BLaER1 (cell line): Measurements from ENCODE around the gene ANKRD66.
"Not testable (repeated sequence)": the region's sequence is repeated elsewhere in the genome, so short reads cannot be mapped to it uniquely, and the experiment has no call there.

Experiments
- H3K27ac ChIP-seq: shearing (Covaris generic); formaldehyde crosslinking; 2 replicates; pipeline ENCODE4 v1.8.1; 2022
- H3K27me3 ChIP-seq: shearing (Covaris generic); formaldehyde crosslinking; 2 replicates; pipeline ENCODE4 v1.8.1; 2022
- H3K36me3 ChIP-seq: shearing (Covaris generic); formaldehyde crosslinking; 2 replicates; pipeline ENCODE4 v1.8.1; 2022
- H3K4me1 ChIP-seq: shearing (Covaris generic); formaldehyde crosslinking; 2 replicates; pipeline ENCODE4 v1.8.1; 2022
- H3K4me2 ChIP-seq: shearing (Covaris generic); formaldehyde crosslinking; 2 replicates; pipeline ENCODE4 v1.8.1; 2022
- H3K4me3 ChIP-seq: shearing (Covaris generic); formaldehyde crosslinking; 2 replicates; pipeline ENCODE4 v1.8.1; 2022
- H3K9ac ChIP-seq: shearing (Covaris generic); formaldehyde crosslinking; 2 replicates; pipeline ENCODE4 v1.8.1; 2022
- H3K9me3 ChIP-seq: shearing (Covaris generic); formaldehyde crosslinking; 2 replicates; pipeline ENCODE4 v1.8.1; 2022
- H4K20me1 ChIP-seq: shearing (Covaris generic); formaldehyde crosslinking; 2 replicates; pipeline ENCODE4 v1.8.1; 2022
- Cebpa-rat ChIP-seq: shearing (Covaris generic); IDR thresholded peaks from 2 replicates; pipeline ENCODE4 v1.8.1; 2022

The ANKRD66 gene

DNA sequence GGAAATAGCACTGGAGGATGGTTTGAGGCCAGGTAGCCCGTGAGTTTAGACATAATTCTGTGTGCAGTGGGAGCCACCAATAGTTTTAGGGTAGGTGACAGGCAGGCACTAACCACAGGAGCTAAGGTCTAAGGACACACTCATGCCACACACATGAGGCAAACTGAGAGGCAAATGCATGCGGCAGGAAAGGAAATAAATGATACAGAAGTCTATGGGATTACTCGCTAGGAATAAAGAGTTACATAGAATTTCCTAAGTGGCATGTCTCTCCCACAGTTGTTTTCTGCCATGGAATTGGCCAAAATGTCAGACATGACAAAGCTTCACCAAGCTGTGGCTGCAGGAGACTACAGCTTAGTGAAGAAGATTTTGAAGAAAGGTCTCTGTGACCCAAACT is 4.9 kb downstream of the ANKRD66 start:
- no peak overlapping the region for H3K27ac ChIP-seq
- no peak for TF ChIP-seq Cebpa-rat
- no peaks in the 10 kb centered on the region for H3K36me3 ChIP-seq
- no peaks in the 10 kb centered on the region for H3K27me3 ChIP-seq
- no peaks in the 10 kb centered on the region for H3K4me1 ChIP-seq
- H3K4me3 ChIP-seq: no peak overlapping the region
- H4K20me1 ChIP-seq: no peaks in the 10 kb centered on the region
- H3K9me3 ChIP-seq: no peaks in the 10 kb centered on the region
- no peak overlapping the region for H3K4me2 ChIP-seq
- no peak overlapping the region for H3K9ac ChIP-seq

DNA sequence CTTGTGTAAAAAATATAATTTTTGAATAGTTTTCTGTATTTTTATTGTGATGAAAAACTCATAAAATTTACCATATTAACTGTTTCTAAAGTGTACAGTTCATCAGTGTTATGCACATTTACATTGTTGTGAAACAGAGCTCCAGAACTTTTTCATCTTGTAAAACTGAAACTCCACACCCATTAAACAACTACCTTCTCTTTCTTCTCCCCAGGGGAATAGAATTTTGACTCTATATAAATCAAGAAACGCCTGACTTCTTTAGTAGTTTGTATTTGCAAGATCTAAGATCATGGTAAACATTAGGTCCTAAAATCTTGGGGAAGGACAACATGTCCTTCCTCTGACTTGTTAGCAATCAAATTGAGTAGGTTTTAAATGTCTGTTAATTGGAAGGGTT is 9.1 kb downstream of the ANKRD66 start:
- H3K9ac ChIP-seq: no peak overlapping the region
- H3K4me2 ChIP-seq: no peak overlapping the region
- H3K36me3 ChIP-seq: no peaks in the 10 kb centered on the region
- H3K9me3 ChIP-seq: no peaks in the 10 kb centered on the region
- H3K4me3 ChIP-seq: no peak overlapping the region
- H3K27ac ChIP-seq: no peak overlapping the region
- no peaks in the 10 kb centered on the region for H4K20me1 ChIP-seq
- TF ChIP-seq Cebpa-rat: no peak
- H3K4me1 ChIP-seq: no peaks in the 10 kb centered on the region
- H3K27me3 ChIP-seq: no peaks in the 10 kb centered on the region

DNA sequence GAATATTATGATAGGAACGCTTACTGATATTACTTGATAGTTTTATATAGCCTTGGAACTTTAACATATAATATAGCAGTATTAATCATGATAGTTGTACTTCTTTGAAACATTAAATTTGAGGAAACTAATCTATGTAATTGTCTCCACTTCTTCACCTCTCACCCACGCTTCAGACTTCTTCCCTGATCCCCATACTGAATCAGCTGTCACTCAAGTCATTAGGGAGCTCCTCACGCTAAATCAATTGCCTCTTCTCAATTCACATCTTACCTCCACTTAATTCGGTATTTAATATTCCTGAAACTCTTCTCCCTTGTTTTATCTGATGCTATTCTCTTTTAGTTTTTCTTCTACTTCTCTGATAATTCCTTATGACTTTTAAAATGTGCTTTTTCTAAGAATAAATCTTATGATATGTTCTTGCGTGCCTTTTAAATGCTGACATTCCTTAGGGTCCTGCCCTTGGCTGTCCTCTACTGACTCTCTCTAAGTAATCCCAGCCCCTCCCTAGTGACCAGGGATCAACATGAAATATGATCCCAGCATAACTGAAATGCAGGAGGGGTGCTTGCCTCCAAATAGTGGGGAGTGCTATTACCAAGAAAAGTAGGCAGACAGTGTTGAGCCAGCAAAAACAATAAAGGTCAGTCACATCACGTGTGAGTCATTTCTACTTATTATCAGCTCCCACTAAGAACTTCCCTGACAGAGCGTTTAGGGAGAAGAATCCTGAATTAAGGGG is 9.9 kb downstream of the ANKRD66 start:
- H3K4me1 ChIP-seq: no peaks in the 10 kb centered on the region
- no peaks in the 10 kb centered on the region for H3K9me3 ChIP-seq
- no peaks in the 10 kb centered on the region for H3K36me3 ChIP-seq
- no peak overlapping the region for H3K9ac ChIP-seq
- no peak overlapping the region for H3K4me3 ChIP-seq
- no peak for TF ChIP-seq Cebpa-rat
- no peak overlapping the region for H3K4me2 ChIP-seq
- H3K27me3 ChIP-seq: no peaks in the 10 kb centered on the region
- H4K20me1 ChIP-seq: no peaks in the 10 kb centered on the region
- no peak overlapping the region for H3K27ac ChIP-seq

DNA sequence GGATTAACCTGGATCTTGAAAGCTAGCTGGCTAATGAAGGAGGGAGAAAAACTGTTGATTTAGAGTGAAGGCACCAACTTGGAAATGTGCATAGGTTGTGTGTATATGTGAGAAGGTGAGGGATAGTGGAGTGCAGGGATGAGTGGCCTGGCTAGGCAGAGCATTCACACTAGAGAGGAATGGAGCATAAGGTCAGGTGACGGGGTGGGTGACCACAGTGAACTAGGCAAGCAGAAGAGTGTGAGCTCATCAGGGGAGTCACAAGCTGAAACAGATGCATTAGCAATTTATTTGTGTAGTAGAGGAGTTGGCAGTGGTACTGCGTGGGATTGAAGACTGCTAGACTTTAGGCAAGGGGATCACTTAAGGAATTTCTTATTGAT is 10.5 kb downstream of the ANKRD66 start:
- Histone ChIP-seq H3K9me3 (no peaks in the 10 kb centered on the region), H3K27ac (no peak overlapping the region), H3K4me2 (no peak overlapping the region), H3K36me3 (no peaks in the 10 kb centered on the region), H3K4me1 (no peaks in the 10 kb centered on the region), H3K9ac (no peak overlapping the region), H3K27me3 (no peaks in the 10 kb centered on the region), H3K4me3 (no peak overlapping the region), H4K20me1 (no peaks in the 10 kb centered on the region)
- no peak for TF ChIP-seq Cebpa-rat

DNA sequence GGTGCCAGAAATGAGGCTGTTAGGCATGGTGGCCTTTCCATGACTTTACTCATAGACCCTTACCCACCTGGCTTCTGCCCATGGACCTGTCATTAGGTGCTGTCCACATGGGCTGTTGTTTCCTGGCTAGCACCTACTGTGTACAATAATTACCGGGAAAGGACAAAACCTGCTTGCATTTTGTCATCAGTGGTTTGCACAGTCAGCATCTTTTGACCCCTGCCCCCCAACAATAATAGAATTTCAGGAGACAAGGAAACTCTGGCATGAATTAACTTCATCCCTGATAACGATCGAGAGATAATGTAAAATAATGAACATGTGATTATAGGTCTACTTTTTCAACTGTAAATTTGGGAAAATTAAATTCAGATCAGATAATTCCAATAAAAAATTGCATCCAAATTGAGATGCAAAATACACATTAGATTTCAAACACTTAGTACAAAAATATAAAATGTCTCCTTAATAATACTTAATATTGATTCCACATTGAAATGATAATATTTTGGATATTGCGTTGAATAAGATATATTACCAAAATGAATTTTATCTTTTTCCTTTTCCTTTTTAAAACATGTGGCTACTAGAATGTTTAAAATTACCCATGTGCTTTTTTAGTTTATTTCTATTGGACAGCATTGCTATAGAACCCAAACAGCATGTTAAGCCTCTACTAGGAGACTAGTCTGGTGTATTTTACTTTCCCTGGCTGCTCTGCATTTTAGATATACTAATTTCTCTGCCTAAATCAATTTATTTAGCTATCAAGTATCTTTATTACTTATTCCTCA is 12.4 kb downstream of the ANKRD66 start:
- no peak overlapping the region for H3K9ac ChIP-seq
- H4K20me1 ChIP-seq: no peaks in the 10 kb centered on the region
- no peak overlapping the region for H3K4me3 ChIP-seq
- no peaks in the 10 kb centered on the region for H3K4me1 ChIP-seq
- H3K27ac ChIP-seq: no peak overlapping the region
- H3K9me3 ChIP-seq: no peaks in the 10 kb centered on the region
- no peaks in the 10 kb centered on the region for H3K36me3 ChIP-seq
- no peak overlapping the region for H3K4me2 ChIP-seq
- H3K27me3 ChIP-seq: no peaks in the 10 kb centered on the region
- no peak for TF ChIP-seq Cebpa-rat

DNA sequence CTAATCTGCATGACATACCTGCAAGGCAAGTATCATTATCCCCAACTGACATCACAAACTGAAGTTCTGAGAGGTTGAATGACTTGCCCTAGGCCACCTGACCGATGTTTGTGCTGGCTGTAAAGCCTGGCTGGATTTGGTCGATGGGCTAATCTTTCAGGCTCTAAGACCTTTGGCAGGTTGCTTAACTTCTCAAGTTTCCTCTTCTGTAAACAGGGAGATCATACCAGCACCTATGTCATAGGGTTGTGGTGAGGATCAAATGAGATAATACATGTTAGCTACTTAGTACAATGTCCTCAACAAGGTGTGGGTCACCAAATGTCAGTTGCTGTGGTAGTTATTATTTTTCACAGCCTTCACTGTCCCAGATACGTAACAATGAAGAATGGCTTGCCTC is 14.2 kb downstream of the ANKRD66 start:
- Histone ChIP-seq H3K27me3 (no peaks in the 10 kb centered on the region), H3K4me2 (no peak overlapping the region), H4K20me1 (no peaks in the 10 kb centered on the region), H3K4me3 (no peak overlapping the region), H3K9ac (no peak overlapping the region), H3K9me3 (no peaks in the 10 kb centered on the region), H3K27ac (no peak overlapping the region), H3K36me3 (no peaks in the 10 kb centered on the region), H3K4me1 (no peaks in the 10 kb centered on the region)
- TF ChIP-seq Cebpa-rat: no peak

DNA sequence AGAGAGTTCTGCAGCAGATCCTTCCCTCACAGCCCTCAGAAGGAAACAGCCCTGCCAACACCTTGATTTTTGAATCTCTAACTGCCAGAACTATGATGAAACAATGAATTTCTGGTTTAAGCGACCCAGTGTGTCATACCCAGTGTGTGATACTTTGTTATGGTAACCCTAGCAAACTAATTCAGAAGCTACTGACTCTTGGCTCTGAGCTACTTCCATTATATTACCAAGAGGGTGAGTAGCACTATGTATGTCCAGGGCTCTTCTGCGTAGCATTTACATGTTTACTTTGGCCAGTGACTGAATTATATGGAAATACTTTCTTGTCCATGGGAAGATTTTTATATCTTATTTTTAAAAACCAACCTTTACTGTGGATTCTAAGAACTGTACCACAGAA is 16.7 kb downstream of the ANKRD66 start:
- H4K20me1 ChIP-seq: no peaks in the 10 kb centered on the region
- no peak for TF ChIP-seq Cebpa-rat
- no peak overlapping the region for H3K4me2 ChIP-seq
- no peaks in the 10 kb centered on the region for H3K36me3 ChIP-seq
- no peaks in the 10 kb centered on the region for H3K27me3 ChIP-seq
- H3K9me3 ChIP-seq: no peaks in the 10 kb centered on the region
- H3K4me1 ChIP-seq: no peaks in the 10 kb centered on the region
- H3K9ac ChIP-seq: no peak overlapping the region
- H3K4me3 ChIP-seq: no peak overlapping the region
- H3K27ac ChIP-seq: no peak overlapping the region

DNA sequence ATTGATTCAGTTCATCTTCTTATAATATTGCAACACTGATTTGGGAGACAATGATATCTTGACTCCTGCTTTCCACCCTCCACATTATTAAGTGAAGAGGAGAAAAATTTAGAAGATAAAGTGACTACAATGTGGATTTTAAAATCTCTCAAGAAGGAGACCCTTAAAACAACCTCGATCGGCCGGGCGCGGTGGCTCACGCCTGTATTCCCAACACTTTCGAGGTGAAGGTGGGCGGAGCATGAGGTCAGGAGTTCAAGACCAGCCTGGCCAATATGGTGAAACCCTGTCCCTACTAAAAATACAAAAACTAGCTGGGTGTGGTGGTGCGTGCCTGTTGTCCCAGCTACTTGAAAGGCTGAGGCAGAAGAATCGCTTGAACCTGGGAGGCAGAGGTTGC is 17.5 kb downstream of the ANKRD66 start:
- not testable (repeated sequence) for H3K27ac ChIP-seq, H3K27me3 ChIP-seq, H3K4me3 ChIP-seq, H3K36me3 ChIP-seq, H3K9ac ChIP-seq, H3K4me1 ChIP-seq, H3K4me2 ChIP-seq, H4K20me1 ChIP-seq, H3K9me3 ChIP-seq

DNA sequence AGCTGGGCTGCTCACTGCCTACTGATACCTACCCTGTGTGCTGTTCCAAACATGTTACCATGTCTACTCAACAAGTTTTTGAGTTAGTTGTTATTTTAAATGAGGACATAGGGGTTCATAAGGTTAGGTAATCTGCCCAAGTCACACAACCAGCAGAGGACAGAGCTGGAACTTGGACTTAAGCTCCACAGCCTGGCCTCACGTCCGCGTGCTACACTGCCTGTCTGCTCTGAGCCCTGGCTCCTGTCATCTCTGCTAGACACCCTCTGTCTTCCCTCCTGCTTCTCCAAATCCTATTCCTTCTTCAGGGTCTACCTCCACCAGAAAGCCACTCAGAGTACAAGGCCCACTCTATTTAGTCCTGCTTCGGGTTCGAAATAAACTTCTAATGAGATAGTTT is 18.2 kb downstream of the ANKRD66 start:
- no peaks in the 10 kb centered on the region for H3K9me3 ChIP-seq
- H3K4me1 ChIP-seq: no peaks in the 10 kb centered on the region
- H3K27ac ChIP-seq: no peak overlapping the region
- TF ChIP-seq Cebpa-rat: no peak
- H3K4me2 ChIP-seq: no peak overlapping the region
- H3K4me3 ChIP-seq: no peak overlapping the region
- no peaks in the 10 kb centered on the region for H3K27me3 ChIP-seq
- no peaks in the 10 kb centered on the region for H4K20me1 ChIP-seq
- H3K9ac ChIP-seq: no peak overlapping the region
- H3K36me3 ChIP-seq: no peaks in the 10 kb centered on the region

DNA sequence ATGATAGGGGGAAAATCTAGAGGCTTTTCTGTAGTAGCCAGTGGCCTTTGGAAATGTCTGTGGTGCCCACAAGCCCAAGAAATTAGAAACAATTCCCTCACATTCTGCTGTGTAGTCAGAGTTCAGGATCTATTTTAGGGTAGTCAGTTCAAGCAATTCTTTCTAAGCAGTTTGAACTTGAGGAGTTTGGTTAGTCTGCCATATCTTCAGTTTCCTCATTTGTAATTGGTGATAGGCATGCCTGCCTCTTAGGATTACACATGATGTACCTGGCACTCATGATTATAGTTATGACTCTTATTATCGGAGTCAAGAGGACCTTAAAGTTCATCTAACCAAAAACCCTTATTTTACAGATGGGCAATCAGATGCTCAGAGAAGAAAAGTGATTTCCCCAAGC is 25.3 kb downstream of the ANKRD66 start:
- Histone ChIP-seq H4K20me1 (no peaks in the 10 kb centered on the region), H3K4me2 (no peak overlapping the region), H3K9ac (no peak overlapping the region), H3K9me3 (no peaks in the 10 kb centered on the region), H3K27me3 (no peaks in the 10 kb centered on the region), H3K4me3 (no peak overlapping the region), H3K27ac (no peak overlapping the region), H3K4me1 (no peaks in the 10 kb centered on the region), H3K36me3 (no peaks in the 10 kb centered on the region)
- TF ChIP-seq Cebpa-rat: no peak
